ENCODE results near the gene SPTLC2. TPM values are rescaled to one million over a fixed set of nuclear protein-coding genes. Genes with fewer than 3 reads are reported as not detected.

The SPTLC2 gene
- total RNA-seq, 1 experiment from 2014 or later: 32.6 TPM

DNA sequence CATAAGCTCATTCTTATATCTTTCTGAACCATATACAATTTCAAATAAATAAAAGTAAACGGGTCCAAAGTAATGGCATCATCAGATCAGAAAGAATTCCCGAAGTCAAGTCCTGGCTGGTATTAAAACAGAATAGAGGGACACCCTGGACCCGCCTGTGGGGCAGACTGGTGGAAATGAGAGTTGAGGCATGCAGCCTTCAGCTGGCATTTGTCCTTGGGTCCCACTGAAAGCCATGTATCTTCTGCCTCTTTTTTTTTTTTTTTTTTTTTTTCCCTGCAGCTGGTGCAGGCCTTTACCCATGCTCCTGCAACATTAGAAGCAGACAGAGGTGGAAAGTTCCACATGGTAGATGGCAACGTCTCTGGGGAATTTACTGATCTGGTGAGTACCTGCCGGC lies 148.6 kb downstream of the SPTLC2 start:
- H3T11ph ChIP-seq (ENCODE audit: low read length): no peak overlapping the region
- no peak overlapping the region for H4K8ac ChIP-seq (replicated peaks; ENCODE audit: insufficient read length, low read depth, low read length)
- WGBS (ENCODE audit: extremely low coverage, insufficient read length, low lambda C conversion rate): no CpG with 5 or more reads among the region's 5 CpGs
- no peaks in the 10 kb centered on the region for H3K23me2 ChIP-seq (ENCODE audit: insufficient read length, low read depth, low read length, poor library complexity, severe bottlenecking)
- no peak overlapping the region for H2AK5ac ChIP-seq (ENCODE audit: insufficient read length, low read length)
- no peak overlapping the region for H2BK15ac ChIP-seq (ENCODE audit: low read depth, low read length)
- H3K18ac ChIP-seq (ENCODE audit: insufficient read length, low read depth, low read length): no peak overlapping the region
- no peak overlapping the region for H3K4me3 Mint-ChIP-seq
- no peaks in the 10 kb centered on the region for H4K20me1 ChIP-seq (ENCODE audit: control insufficient read depth, insufficient read depth, insufficient read length)
- peaks cover 8% of the 10 kb centered on the region; the same call in 1 of the 2 replicates for H3K4me1 ChIP-seq (ENCODE audit: insufficient read depth, low read length)
- no peak overlapping the region for H3K27ac Mint-ChIP-seq
- no peak overlapping the region for H3K56ac ChIP-seq (ENCODE audit: insufficient read length, low read depth, low read length)
- no peak overlapping the region for H2BK120ac ChIP-seq (ENCODE audit: low read depth, low read length, poor library complexity, severe bottlenecking)
- H3K36me3 Mint-ChIP-seq (ENCODE audit: insufficient read depth in 1 of 3, low read depth in 3 of 3): peaks cover 40 to 65% (median 53%) of the 10 kb centered on the region in 3 experiments
- H3K79me1 ChIP-seq (ENCODE audit: insufficient read depth, low read depth, low read length, poor library complexity, severe bottlenecking): no peaks in the 10 kb centered on the region
- no peak overlapping the region for H3K9ac ChIP-seq (ENCODE audit: extremely low read depth, insufficient read length, low read length)
- H3K4me1 Mint-ChIP-seq: peaks cover 12 to 16% of the 10 kb centered on the region in 2 experiments
- H2BK20ac ChIP-seq (ENCODE audit: low read depth, low read length, poor library complexity, severe bottlenecking): no peak overlapping the region
- no peaks in the 10 kb centered on the region for H3K79me2 ChIP-seq (ENCODE audit: insufficient read depth, low read length)
- no peak overlapping the region for H3K14ac ChIP-seq (ENCODE audit: insufficient read depth, low read length)
- no peak overlapping the region for H3K4ac ChIP-seq (ENCODE audit: low read depth, low read length)
- no peak overlapping the region for H2BK5ac ChIP-seq (ENCODE audit: insufficient read length, low read length)
- H2AFZ ChIP-seq (ENCODE audit: low read length): no peak overlapping the region
- H3K27me3 Mint-ChIP-seq (ENCODE audit: low read depth): no peaks in the 10 kb centered on the region; the same call in 1 of the 2 replicates
- H3K9me3 ChIP-seq (ENCODE audit: control insufficient read depth, low read depth, low read length): no peaks in the 10 kb centered on the region
- no peaks in the 10 kb centered on the region for H3K9me3 Mint-ChIP-seq
- TF ChIP-seq, protein P1, sequence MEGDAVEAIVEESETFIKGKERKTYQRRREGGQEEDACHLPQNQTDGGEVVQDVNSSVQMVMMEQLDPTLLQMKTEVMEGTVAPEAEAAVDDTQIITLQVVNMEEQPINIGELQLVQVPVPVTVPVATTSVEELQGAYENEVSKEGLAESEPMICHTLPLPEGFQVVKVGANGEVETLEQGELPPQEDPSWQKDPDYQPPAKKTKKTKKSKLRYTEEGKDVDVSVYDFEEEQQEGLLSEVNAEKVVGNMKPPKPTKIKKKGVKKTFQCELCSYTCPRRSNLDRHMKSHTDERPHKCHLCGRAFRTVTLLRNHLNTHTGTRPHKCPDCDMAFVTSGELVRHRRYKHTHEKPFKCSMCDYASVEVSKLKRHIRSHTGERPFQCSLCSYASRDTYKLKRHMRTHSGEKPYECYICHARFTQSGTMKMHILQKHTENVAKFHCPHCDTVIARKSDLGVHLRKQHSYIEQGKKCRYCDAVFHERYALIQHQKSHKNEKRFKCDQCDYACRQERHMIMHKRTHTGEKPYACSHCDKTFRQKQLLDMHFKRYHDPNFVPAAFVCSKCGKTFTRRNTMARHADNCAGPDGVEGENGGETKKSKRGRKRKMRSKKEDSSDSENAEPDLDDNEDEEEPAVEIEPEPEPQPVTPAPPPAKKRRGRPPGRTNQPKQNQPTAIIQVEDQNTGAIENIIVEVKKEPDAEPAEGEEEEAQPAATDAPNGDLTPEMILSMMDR (conservative IDR thresholded peaks at IDR 0.05): no peak
- H4K91ac ChIP-seq (ENCODE audit: insufficient read length, low read depth, low read length): no peak overlapping the region
- DNase-seq: no peak
- no peak overlapping the region for H4K5ac ChIP-seq (ENCODE audit: insufficient read length, low read depth, low read length)
- no peak overlapping the region for H3K27ac ChIP-seq (ENCODE audit: insufficient read length, low read depth, low read length)
- H3K27me3 ChIP-seq (ENCODE audit: insufficient read depth, low read length): no peaks in the 10 kb centered on the region
- H3K4me2 ChIP-seq (ENCODE audit: insufficient read depth, insufficient read length, low read length): no peak overlapping the region
- H3K23ac ChIP-seq (ENCODE audit: insufficient read length, low read depth, low read length): no peak overlapping the region
- no peak overlapping the region for H2BK12ac ChIP-seq (ENCODE audit: insufficient read length, low read depth, low read length)
